Neural progenitor cell (in vitro differentiated cells): ENCODE results near the gene GMDS. TPM values are rescaled to one million over a fixed set of nuclear protein-coding genes. Genes with fewer than 3 reads are reported as not detected.
A peak's percentile ranks its signal among the peaks of the same experiment; 100 is the strongest.

Source experiments
- DNase-seq: peaks from one replicate; pipeline ENCODE4 v3.0.0-alpha.2; 2016; ENCODE audit warnings: low spot score
- H2AFZ ChIP-seq: fragments of 200-600 bp; sonication (generic); replicated peaks from 2 replicates; pipeline ENCODE4 v1.6.1; 2016; ENCODE audit warnings: antibody characterized with exemption
- H3F3A ChIP-seq: fragments of 200-600 bp; sonication (generic); 2 replicates; pipeline ENCODE4 v1.6.1; 2016; ENCODE audit warnings: antibody characterized with exemption, low read depth
- H3K27ac ChIP-seq: fragments of 200-600 bp; sonication (generic); 2 replicates; pipeline ENCODE4 v1.5.1; 2016; ENCODE audit warnings: mild to moderate bottlenecking
- H3K27me3 ChIP-seq: fragments of 200-600 bp; sonication (generic); 2 replicates; pipeline ENCODE4 v1.6.1; 2016; ENCODE audit warnings: mild to moderate bottlenecking, moderate library complexity
- H3K36me3 ChIP-seq: fragments of 200-600 bp; sonication (generic); 2 replicates; pipeline ENCODE4 v1.5.1; 2016
- H3K4me1 ChIP-seq: fragments of 200-600 bp; sonication (generic); 2 replicates; pipeline ENCODE4 v1.6.1; 2016; ENCODE audit warnings: mixed run types
- H3K4me2 ChIP-seq: fragments of 200-600 bp; sonication (generic); 2 replicates; pipeline ENCODE4 v1.6.1; 2016
- H3K4me3 ChIP-seq: fragments of 200-600 bp; sonication (generic); 2 replicates; pipeline ENCODE4 v1.5.1; 2016
- H3K79me2 ChIP-seq: fragments of 200-600 bp; sonication (generic); 2 replicates; pipeline ENCODE4 v1.6.1; 2016; ENCODE audit warnings: low read depth
- H3K9ac ChIP-seq: fragments of 200-600 bp; sonication (generic); 2 replicates; pipeline ENCODE4 v1.6.1; 2016
- H3K9me3 ChIP-seq: fragments of 200-600 bp; sonication (generic); 2 replicates; pipeline ENCODE4 v1.5.1; 2016; ENCODE audit warnings: low read depth
- H4K20me1 ChIP-seq: fragments of 200-600 bp; sonication (generic); 2 replicates; pipeline ENCODE4 v1.6.1; 2016; ENCODE audit warnings: low read depth
- H3K27ac Mint-ChIP-seq: 3 replicates; pipeline ENCODE4 v1.8.0; 2021; ENCODE audit warnings: mixed read lengths
- H3K27me3 Mint-ChIP-seq: 2 replicates; pipeline ENCODE4 v1.8.0; 2022; ENCODE audit warnings: low read depth, mild to moderate bottlenecking, inconsistent platforms, moderate library complexity, mixed read lengths; ENCODE audit not compliant: insufficient read depth
- H3K36me3 Mint-ChIP-seq: 3 replicates; pipeline ENCODE4 v1.8.0; 2021; ENCODE audit warnings: mixed read lengths
- H3K4me1 Mint-ChIP-seq: 3 replicates; pipeline ENCODE4 v1.8.0; 2021; ENCODE audit warnings: mixed read lengths
- H3K4me3 Mint-ChIP-seq: 3 replicates; pipeline ENCODE4 v1.8.0; 2021; ENCODE audit warnings: mild to moderate bottlenecking, moderate library complexity, mixed read lengths
- H3K9me3 Mint-ChIP-seq: 3 replicates; pipeline ENCODE4 v1.8.0; 2020; ENCODE audit warnings: mixed read lengths
- EZH2 ChIP-seq: fragments of 200-600 bp; sonication (generic); IDR thresholded peaks from 2 replicates; pipeline ENCODE4 v1.6.1; 2017; ENCODE audit warnings: antibody characterized with exemption, mild to moderate bottlenecking, moderate library complexity
- EZH2phosphoT487 ChIP-seq: fragments of 200-600 bp; sonication (generic); IDR thresholded peaks from 2 replicates; pipeline ENCODE4 v1.6.1; 2017; ENCODE audit warnings: antibody characterized with exemption
- total RNA-seq: library from RNA; depleted of rRNA; stranded (reverse); fragments of >200 nt; gene quantifications from 2 replicates; pipeline ENCODE4 v1.2.3, GENCODE V29; 2015; ENCODE audit warnings: low replicate concordance
- TF ChIP-seq, protein P1 (sequence below): fragments of 200-600 bp; sonication (generic); IDR thresholded peaks from 2 replicates; pipeline ENCODE4 v1.5.1; 2017; ENCODE audit warnings: antibody characterized with exemption, mild to moderate bottlenecking

The GMDS gene
- total RNA-seq, 1 donor from 2014 or later = 22.6 TPM

DNA sequence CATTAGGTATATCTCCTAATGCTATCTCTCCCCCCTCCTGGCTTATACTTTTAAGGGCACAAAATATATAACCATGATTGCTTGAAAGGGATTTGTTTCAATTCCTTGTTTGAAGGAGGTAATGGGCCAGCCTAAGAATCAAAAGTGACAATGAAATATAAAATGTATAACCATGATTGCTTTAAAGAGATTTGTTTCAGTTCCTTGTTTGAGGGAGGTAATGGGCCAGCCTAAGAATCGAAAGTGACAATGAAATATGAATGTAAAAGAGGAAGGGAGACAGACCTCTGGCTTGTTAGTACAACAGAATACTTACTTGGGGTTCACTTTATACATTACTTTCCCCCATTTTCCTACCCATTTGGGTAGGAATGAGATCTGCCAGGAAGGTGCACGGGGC lies 580.2 kb downstream of the GMDS start:
- peaks cover 9% of the 10 kb centered on the region for H3K4me1 Mint-ChIP-seq
- TF ChIP-seq EZH2 (no peak), EZH2phosphoT487 (no peak)
- TF ChIP-seq, protein P1, sequence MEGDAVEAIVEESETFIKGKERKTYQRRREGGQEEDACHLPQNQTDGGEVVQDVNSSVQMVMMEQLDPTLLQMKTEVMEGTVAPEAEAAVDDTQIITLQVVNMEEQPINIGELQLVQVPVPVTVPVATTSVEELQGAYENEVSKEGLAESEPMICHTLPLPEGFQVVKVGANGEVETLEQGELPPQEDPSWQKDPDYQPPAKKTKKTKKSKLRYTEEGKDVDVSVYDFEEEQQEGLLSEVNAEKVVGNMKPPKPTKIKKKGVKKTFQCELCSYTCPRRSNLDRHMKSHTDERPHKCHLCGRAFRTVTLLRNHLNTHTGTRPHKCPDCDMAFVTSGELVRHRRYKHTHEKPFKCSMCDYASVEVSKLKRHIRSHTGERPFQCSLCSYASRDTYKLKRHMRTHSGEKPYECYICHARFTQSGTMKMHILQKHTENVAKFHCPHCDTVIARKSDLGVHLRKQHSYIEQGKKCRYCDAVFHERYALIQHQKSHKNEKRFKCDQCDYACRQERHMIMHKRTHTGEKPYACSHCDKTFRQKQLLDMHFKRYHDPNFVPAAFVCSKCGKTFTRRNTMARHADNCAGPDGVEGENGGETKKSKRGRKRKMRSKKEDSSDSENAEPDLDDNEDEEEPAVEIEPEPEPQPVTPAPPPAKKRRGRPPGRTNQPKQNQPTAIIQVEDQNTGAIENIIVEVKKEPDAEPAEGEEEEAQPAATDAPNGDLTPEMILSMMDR = no peak
- no peak for DNase-seq
- Histone ChIP-seq H3K27ac (no peak overlapping the region), H3K79me2 (no peaks in the 10 kb centered on the region), H3K4me3 (no peak overlapping the region), H3K9me3 (no peaks in the 10 kb centered on the region), H4K20me1 (no peaks in the 10 kb centered on the region), H2AFZ (no peak overlapping the region), H3K4me1 (no peaks in the 10 kb centered on the region), H3K27me3 (no peaks in the 10 kb centered on the region), H3K4me2 (no peak overlapping the region), H3K9ac (no peak overlapping the region), H3F3A (no peaks in the 10 kb centered on the region), H3K36me3 (no peaks in the 10 kb centered on the region)
- H3K36me3 Mint-ChIP-seq = no peaks in the 10 kb centered on the region
- H3K9me3 Mint-ChIP-seq = no peaks in the 10 kb centered on the region
- no peak overlapping the region for H3K4me3 Mint-ChIP-seq
- H3K27ac Mint-ChIP-seq = no peak overlapping the region
- H3K27me3 Mint-ChIP-seq = peaks cover 9% of the 10 kb centered on the region

DNA sequence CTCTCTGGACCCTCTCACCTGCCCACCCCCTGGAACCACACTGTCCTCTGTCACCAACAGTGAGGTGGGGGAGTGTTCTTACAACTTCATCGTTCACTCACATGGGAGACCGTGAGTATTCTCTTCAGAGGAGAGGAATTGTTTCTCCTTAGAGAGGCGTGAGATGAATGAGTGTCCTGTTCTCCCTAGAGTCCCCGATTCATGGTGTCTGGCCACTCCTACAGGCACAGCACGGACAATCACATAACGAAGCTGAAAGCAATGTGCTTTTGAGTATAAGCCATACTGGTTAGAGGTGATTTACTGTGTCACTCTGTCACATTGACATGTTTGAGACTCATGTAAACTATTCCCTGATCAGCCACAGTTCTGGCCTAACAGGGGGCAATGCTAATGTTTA lies 581.1 kb downstream of the GMDS start:
- Mint-ChIP-seq H3K9me3 (no peaks in the 10 kb centered on the region), H3K27ac (peak overlapping the region; percentile 70), H3K27me3 (peaks cover 7% of the 10 kb centered on the region), H3K4me3 (no peak overlapping the region), H3K4me1 (peaks cover 6% of the 10 kb centered on the region), H3K36me3 (no peaks in the 10 kb centered on the region)
- Histone ChIP-seq H3K4me2 (no peak overlapping the region), H3K4me3 (no peak overlapping the region), H3K9ac (no peak overlapping the region), H3K9me3 (no peaks in the 10 kb centered on the region), H2AFZ (no peak overlapping the region), H3K27ac (no peak overlapping the region), H3K4me1 (no peaks in the 10 kb centered on the region), H4K20me1 (no peaks in the 10 kb centered on the region), H3K27me3 (no peaks in the 10 kb centered on the region), H3F3A (no peaks in the 10 kb centered on the region), H3K79me2 (no peaks in the 10 kb centered on the region), H3K36me3 (no peaks in the 10 kb centered on the region)
- TF ChIP-seq EZH2phosphoT487 (no peak), EZH2 (no peak)
- TF ChIP-seq, protein P1 = no peak
- DNase-seq = no peak

DNA sequence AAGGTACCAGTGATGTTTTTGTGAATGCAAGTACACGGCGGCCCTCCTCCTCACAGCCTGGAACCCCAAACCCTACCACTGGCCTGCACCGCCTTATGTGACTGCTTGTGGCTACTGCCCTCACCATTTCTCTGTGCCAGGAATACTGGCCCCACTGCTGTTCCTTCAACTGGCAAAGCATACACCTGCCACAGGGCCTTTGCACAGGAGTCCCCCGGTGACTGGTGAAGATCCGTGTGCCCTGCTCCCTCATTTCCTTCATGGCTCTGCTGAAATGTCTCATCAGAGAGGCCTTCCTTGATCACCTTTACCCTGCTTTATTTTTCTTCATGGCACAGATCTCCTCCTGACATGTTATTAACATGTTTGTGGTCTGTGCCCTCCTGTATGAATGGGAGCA lies 581.9 kb downstream of the GMDS start:
- H3K4me3 Mint-ChIP-seq = no peak overlapping the region
- H3K9ac ChIP-seq = no peak overlapping the region
- no peaks in the 10 kb centered on the region for H3K27me3 ChIP-seq
- H4K20me1 ChIP-seq = no peaks in the 10 kb centered on the region
- no peak overlapping the region for H3K4me3 ChIP-seq
- no peak for DNase-seq
- H3K79me2 ChIP-seq = no peaks in the 10 kb centered on the region
- no peaks in the 10 kb centered on the region for H3K36me3 ChIP-seq
- no peaks in the 10 kb centered on the region for H3F3A ChIP-seq
- no peak overlapping the region for H3K27ac ChIP-seq
- no peaks in the 10 kb centered on the region for H3K9me3 ChIP-seq
- H3K9me3 Mint-ChIP-seq = no peaks in the 10 kb centered on the region
- no peak overlapping the region for H3K27ac Mint-ChIP-seq
- H3K27me3 Mint-ChIP-seq = peaks cover 7% of the 10 kb centered on the region
- H3K36me3 Mint-ChIP-seq = no peaks in the 10 kb centered on the region
- H3K4me1 ChIP-seq = no peaks in the 10 kb centered on the region
- H3K4me2 ChIP-seq = no peak overlapping the region
- H3K4me1 Mint-ChIP-seq = peaks cover 9% of the 10 kb centered on the region
- TF ChIP-seq EZH2phosphoT487 = no peak
- no peak overlapping the region for H2AFZ ChIP-seq

DNA sequence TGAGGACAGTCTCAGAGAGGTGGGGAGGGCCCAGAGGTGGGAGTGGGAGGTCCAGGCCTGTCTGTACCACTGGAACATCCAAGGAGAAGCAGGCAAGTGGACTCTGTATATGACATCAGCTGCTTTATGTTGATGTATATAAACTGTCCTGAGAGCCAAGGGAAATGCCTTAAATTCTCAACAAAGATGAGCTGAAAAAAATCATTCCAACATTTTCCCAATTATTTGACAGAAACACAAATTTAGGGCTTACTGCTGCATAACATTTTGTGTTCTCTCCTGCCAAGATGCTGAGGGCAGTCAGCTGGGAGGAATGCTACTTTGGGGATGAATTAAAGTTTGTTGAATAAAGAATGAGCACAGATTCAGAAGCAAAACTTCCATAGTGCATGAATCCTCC lies 582.9 kb downstream of the GMDS start:
- no peaks in the 10 kb centered on the region for H3F3A ChIP-seq
- Mint-ChIP-seq H3K36me3 (no peaks in the 10 kb centered on the region), H3K27ac (no peak overlapping the region), H3K4me3 (no peak overlapping the region), H3K27me3 (peaks cover 7% of the 10 kb centered on the region), H3K9me3 (no peaks in the 10 kb centered on the region), H3K4me1 (peaks cover 14% of the 10 kb centered on the region)
- H3K4me3 ChIP-seq = no peak overlapping the region
- H3K27me3 ChIP-seq = no peaks in the 10 kb centered on the region
- H3K4me1 ChIP-seq = no peaks in the 10 kb centered on the region
- H3K4me2 ChIP-seq = no peak overlapping the region
- no peak overlapping the region for H2AFZ ChIP-seq
- H3K9ac ChIP-seq = no peak overlapping the region
- H3K36me3 ChIP-seq = no peaks in the 10 kb centered on the region
- no peak for TF ChIP-seq EZH2phosphoT487
- TF ChIP-seq, protein P1 = no peak
- no peak for TF ChIP-seq EZH2
- no peaks in the 10 kb centered on the region for H4K20me1 ChIP-seq
- no peak overlapping the region for H3K27ac ChIP-seq
- no peak for DNase-seq
- no peaks in the 10 kb centered on the region for H3K9me3 ChIP-seq
- H3K79me2 ChIP-seq = no peaks in the 10 kb centered on the region
